ENCODE results near the gene ANAPC4.
A peak's percentile ranks its signal among the peaks of the same experiment; 100 is the strongest.

ANAPC4 gene

GRCh38 chr4:25378437-25378743 lies 1.3 kb downstream of the ANAPC4 start:
- DNase-seq (ENCODE audit: low read depth): no peak

DNA sequence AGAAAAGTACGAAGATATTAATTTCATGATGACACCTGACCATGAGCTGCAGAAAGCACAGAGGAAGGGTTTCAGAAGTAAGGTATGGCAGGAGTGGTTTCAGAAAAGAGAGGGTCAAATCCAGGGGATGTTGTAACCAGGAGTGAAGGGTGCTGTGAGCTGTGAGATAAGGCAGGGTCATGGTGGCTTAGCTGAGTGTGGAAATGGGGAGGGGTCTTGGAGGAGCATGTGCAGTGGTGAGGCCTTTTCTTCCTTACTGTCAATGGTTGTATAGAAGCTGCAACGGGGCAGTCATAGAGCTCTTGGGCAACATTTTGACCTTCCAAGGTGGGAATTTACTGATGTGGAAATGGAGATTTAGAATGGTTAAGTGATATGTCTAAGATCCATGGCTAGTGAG lies 2.5 kb downstream of the ANAPC4 start:
- no peak for DNase-seq (ENCODE audit: low read depth)

DNA sequence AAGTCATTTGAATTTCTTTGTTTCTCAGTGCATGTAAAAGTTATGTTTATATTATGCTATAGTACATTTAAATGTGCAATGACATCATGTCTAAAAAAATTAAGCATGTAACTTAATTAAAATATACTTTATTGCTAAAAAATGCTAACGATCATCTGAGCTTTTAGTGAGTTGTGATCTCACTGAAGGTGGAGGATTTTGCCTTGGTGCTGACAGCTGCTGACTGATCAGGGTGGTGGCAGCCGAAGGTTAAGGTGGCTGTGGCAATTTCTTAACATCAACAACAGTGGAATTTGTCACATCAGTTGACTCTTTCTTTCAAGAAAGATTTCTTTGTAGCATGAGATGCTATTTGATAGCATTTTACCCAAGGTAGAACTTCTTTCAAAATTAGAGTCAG lies 6.6 kb downstream of the ANAPC4 start:
- no peak for DNase-seq (ENCODE audit: low read depth)

DNA sequence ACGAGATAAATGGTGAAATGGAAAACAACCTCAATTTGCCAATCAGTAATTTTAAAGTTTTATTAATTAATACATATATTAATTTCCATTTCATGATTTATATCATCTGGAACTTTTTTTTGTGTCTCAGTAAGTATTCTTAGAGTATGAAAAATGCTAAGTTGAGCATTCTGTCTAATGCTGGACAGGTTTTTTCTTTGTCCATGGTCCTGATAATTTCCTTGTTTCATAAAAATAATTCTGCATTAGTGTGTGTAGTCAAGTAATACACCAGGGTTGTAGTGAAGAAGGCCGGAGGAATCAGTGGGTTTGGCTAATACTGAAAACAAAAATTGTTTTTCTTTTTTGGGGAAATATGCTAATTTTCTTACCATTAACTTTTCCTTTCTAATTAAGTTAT lies 9.9 kb downstream of the ANAPC4 start:
- no peak for DNase-seq (ENCODE audit: low read depth)

DNA sequence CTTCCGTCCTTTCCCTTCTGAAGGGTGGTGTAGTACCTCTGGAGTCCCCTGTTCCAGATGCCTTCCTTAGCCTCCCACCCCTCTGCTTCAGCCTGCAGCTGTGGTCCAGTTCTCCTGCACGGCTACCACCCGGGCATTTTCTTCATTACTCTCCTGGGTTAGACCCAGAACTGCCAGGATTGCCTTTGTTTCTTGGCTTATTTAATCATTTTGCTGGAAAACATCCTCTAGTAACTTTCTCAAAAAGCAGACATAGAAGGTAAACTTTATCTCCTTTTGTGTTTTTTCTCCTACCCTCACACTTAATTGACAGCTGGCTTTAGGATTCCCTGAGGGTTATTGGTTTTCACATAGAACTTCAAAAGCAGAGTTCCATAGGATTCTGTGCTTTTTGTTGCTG lies 20.2 kb downstream of the ANAPC4 start:
- no peak for DNase-seq (ENCODE audit: low read depth)

DNA sequence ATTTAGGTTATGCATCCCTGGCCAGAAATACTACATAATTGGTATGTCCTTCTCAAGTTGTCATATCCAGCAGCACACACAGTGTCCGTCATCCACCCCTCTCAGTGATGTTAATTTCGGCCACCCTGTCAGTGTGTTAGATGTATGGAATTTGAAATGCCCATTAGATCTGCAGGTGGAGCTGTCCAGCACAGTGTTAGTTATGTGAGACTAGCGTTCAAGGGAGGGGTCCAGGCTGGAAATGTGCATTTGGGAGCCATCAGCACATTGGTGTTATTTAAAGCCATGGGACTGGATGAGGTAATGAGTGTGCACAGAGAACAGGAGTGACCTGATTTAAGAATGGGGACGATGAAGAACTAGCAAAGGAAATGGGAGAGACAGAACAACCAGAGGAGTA lies 22.4 kb downstream of the ANAPC4 start:
- DNase-seq (ENCODE audit: low read depth): no peak

DNA sequence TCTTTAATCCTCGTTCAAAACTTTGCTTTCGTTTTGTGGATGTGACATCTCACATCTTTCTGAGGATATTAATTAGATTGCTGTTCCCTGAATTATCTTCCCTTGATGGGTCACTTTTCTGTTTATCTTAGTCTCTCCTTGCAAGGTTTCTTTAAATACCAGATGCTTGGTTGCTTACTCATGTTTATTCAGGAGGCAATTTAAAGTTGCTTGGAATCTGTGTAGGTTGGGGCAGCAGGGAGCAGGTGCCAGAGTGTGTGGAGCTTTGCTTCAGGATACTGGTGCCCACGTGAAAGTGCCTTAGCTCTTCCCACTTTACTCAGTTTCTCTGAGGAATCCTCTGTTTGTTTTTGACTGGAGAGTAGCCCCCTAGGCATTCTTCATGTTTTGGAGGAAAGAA lies 24.0 kb downstream of the ANAPC4 start:
- no peak for DNase-seq (ENCODE audit: low read depth)

GRCh38 chr4:25402521-25402920 lies 25.5 kb downstream of the ANAPC4 start:
- peak; percentile 14 for DNase-seq (ENCODE audit: low read depth)

GRCh38 chr4:25403699-25404098 lies 26.6 kb downstream of the ANAPC4 start:
- no peak for DNase-seq (ENCODE audit: low read depth)

DNA sequence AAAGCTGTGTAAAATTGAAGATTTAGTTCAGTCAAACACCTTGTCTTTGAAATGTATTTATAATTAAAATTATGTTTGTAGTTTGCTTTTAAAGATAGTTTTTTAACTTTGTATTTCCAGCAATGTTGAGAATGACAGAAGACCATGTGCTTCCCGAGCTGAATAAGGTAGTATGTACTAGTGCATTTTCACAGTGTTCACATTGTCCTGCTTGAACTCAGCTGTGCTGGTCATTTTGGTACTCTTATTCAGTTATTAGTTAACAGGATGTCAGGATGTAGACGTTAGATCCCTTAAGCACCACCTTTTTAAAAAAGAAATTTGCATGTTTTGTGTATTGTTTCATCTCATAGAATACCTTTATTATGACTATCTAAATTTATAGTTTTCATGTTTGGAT lies 28.4 kb downstream of the ANAPC4 start:
- DNase-seq (ENCODE audit: low read depth): no peak

- DNase-seq (ENCODE audit: low read depth): peak; percentile 33
Observed at GRCh38 chr4:25406081-25406692, 29.1 kb downstream of the ANAPC4 start.

- DNase-seq (ENCODE audit: low read depth): no peak
Observed at GRCh38 chr4:25410820-25411529, 33.9 kb downstream of the ANAPC4 start.

GRCh38 chr4:25413261-25413660 lies 36.2 kb downstream of the ANAPC4 start:
- no peak for DNase-seq (ENCODE audit: low read depth)

DNA sequence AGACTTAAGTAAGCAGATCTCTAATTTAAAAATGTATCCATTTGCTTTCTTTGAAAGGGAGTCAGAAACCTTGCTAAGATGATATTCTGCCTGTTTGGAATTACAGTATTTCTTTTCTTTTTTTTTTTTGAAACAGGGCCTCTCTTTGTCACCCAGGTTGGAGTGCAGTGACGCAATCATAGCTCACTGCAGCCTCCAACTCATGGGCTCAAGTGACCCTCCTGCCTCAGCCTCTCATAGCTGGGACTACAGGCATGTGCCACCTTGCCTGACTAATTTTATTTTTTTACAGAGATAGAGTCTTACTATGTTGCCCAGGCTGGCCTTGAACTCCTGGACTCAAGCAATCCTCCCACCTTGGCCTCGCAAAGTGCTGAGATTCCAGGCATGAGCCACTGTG lies 40.0 kb downstream of the ANAPC4 start:
- DNase-seq (ENCODE audit: low read depth): no peak

- no peak for DNase-seq (ENCODE audit: low read depth)
Observed at GRCh38 chr4:25420931-25421330, 43.9 kb downstream of the ANAPC4 start.

- no peak for DNase-seq (ENCODE audit: low read depth)
Observed at GRCh38 chr4:25421816-25422525, 44.9 kb downstream of the ANAPC4 start.

GRCh38 chr4:25423548-25423947 lies 46.5 kb downstream of the ANAPC4 start:
- DNase-seq (ENCODE audit: low read depth): no peak

- DNase-seq (ENCODE audit: low read depth): no peak
Observed at GRCh38 chr4:25424539-25425228, 47.6 kb downstream of the ANAPC4 start.

DNA sequence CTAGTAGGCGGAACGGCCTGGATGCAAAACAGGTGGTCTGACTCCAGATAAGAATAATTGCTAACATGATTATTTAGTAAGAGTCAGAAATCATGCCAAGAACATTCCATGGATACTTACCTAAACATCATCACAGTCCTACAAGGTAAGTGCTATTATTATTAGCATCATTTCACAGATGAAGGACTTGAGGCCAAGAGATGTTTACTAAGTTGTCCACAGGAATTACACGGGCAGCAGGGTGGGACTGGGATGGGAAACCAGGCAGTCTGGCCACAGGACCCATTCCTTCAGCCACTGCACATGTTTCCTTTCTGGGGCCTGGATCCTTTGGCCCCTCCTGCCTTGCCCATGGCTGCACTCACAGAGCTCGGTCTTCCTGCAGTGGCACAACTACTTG lies 48.3 kb downstream of the ANAPC4 start:
- DNase-seq (ENCODE audit: low read depth): peak; percentile 44

GRCh38 chr4:25427871-25428270 lies 50.8 kb downstream of the ANAPC4 start:
- no peak for DNase-seq (ENCODE audit: low read depth)

- DNase-seq (ENCODE audit: low read depth): no peak
Observed at GRCh38 chr4:25430630-25431029, 53.6 kb downstream of the ANAPC4 start.

DNA sequence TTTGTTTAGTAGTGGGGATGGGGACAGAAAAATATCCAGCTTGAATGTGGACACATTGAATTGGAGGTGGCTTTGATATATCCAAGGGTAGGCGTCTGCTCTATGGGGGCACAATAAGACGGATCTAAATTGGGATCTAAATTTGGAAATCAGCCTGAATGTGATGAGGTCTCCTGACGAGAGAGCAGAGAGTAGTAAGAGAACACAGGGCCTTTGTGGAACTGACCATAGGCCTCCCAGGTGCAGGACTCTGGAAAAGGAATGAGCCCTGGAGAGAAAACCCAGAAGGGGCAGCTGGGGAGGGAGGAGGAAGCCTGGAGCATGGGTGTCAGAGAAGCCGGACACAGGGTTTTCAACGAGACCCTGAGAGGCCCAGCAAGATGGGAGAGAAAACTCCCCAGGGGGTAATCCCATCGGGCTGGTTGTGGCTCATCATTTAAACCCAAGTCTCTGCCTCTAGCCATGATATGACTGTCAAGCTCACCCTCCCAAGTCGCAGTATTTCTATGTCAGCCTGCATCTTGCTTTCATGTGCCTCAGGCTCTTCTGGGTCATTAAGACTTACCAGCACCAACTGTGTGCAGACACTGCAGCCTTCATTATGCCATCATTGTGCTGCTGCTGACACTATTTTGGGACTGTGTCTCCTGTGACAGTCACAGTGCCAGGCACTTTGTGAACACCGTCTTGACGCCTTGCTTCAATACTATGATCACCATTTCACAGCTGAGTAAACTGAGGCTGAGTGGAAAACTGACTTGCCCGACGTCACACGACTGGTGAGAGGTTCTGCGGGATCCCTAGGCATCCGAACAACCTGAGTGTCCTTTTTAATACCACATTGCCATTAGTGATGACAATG lies 57.1 kb downstream of the ANAPC4 start:
- no peak for DNase-seq (ENCODE audit: low read depth)
